ENCODE data around the gene SAPCD1.
A peak's percentile ranks its signal among the peaks of the same experiment; 100 is the strongest.
"Not testable (repeated sequence)": the region's sequence is repeated elsewhere in the genome, so short reads cannot be mapped to it uniquely, and the experiment has no call there.

Gene SAPCD1

GRCh38 chr6:31778999-31779885, 16.8 kb downstream of the SAPCD1 start:
- no peak for DNase-seq

GRCh38 chr6:31779908-31780307, 17.5 kb downstream of the SAPCD1 start:
- DNase-seq, result no peak

- DNase-seq, result no peak
These were observed 18.2 kb downstream of the SAPCD1 start for GRCh38 chr6:31780507-31781243.

GRCh38 chr6:31781244-31782125, 19.0 kb downstream of the SAPCD1 start:
- DNase-seq, result no peak

GRCh38 chr6:31782126-31782855, 19.8 kb downstream of the SAPCD1 start:
- DNase-seq, result no peak

- no peak for DNase-seq
These were observed 21.9 kb downstream of the SAPCD1 start for GRCh38 chr6:31784098-31784925.

- DNase-seq, result no peak
These were observed 23.0 kb downstream of the SAPCD1 start for GRCh38 chr6:31785475-31785874.

- DNase-seq, result no peak
These were observed 29.1 kb downstream of the SAPCD1 start for GRCh38 chr6:31791324-31792089.

GRCh38 chr6:31792090-31792374, 29.6 kb downstream of the SAPCD1 start:
- no peak for DNase-seq

- no peak for DNase-seq
These were observed 30.3 kb downstream of the SAPCD1 start for GRCh38 chr6:31792761-31793171.

- not testable (repeated sequence) for DNase-seq
These were observed 31.4 kb downstream of the SAPCD1 start for GRCh38 chr6:31793927-31794245.

GRCh38 chr6:31794294-31794865, 31.9 kb downstream of the SAPCD1 start:
- no peak for DNase-seq

GRCh38 chr6:31794866-31795615, 32.6 kb downstream of the SAPCD1 start:
- DNase-seq, result no peak

GRCh38 chr6:31795616-31796298, 33.3 kb downstream of the SAPCD1 start, which contains the start of gene VARS1:
TSS of gene VARS1 (minus strand) at chr6:31795752. CDS start at chr6:31795217, 535 bp downstream.
- DNase-seq, result peak; percentile 98

GRCh38 chr6:31796993-31797385, 34.5 kb downstream of the SAPCD1 start:
- no peak for DNase-seq

- no peak for DNase-seq
These were observed 35.1 kb downstream of the SAPCD1 start for GRCh38 chr6:31797588-31797987.

GRCh38 chr6:31799781-31800180, 37.3 kb downstream of the SAPCD1 start:
- no peak for DNase-seq

- DNase-seq, result not testable (repeated sequence)
These were observed 38.8 kb downstream of the SAPCD1 start for GRCh38 chr6:31801031-31801927.
